SU-DHL-6 (cell line): Measurements from ENCODE around the gene SERPINH1.

Source experiments
- H2AFZ ChIP-seq: fragments of 200-600 bp; sonication (generic); 2 replicates; pipeline ENCODE4 v1.6.1; 2014; ENCODE audit warnings: low read depth, mild to moderate bottlenecking, moderate library complexity, mixed read lengths, antibody characterized with exemption, low read length; ENCODE audit not compliant: severe bottlenecking
- H3F3A ChIP-seq: fragments of 200-600 bp; shearing (Covaris generic); 2 replicates; pipeline ENCODE4 v1.6.0; 2016; ENCODE audit warnings: antibody characterized with exemption, mild to moderate bottlenecking; ENCODE audit not compliant: insufficient read depth
- H3K27ac ChIP-seq: fragments of 200-600 bp; sonication (generic); 2 replicates; pipeline ENCODE4 v1.5.1; 2016; ENCODE audit warnings: low read depth, mild to moderate bottlenecking, low read length, moderate library complexity, mixed read lengths
- H3K27me3 ChIP-seq: fragments of 200-600 bp; sonication (generic), shearing (Covaris generic); 2 replicates; pipeline ENCODE4 v1.6.0; 2014; ENCODE audit warnings: mild to moderate bottlenecking, low read length
- H3K36me3 ChIP-seq: fragments of 200-600 bp; sonication (generic); 2 replicates; pipeline ENCODE4 v1.6.1; 2014; ENCODE audit warnings: mild to moderate bottlenecking, low read length, mixed read lengths
- H3K4me2 ChIP-seq: fragments of 300-600, 200-600 bp; shearing (Covaris generic), sonication (generic); 2 replicates; pipeline ENCODE4 v1.6.0; 2014; ENCODE audit warnings: low read length, low read depth, mild to moderate bottlenecking; ENCODE audit not compliant: poor library complexity, severe bottlenecking
- H3K4me3 ChIP-seq: fragments of 200-600 bp; sonication (generic); 2 replicates; pipeline ENCODE4 v1.5.1; 2014; ENCODE audit warnings: antibody characterized with exemption, low read length, mild to moderate bottlenecking, mixed read lengths; ENCODE audit not compliant: insufficient read depth, poor library complexity, severe bottlenecking
- H3K79me2 ChIP-seq: fragments of 200-600 bp; sonication (generic); 2 replicates; pipeline ENCODE4 v1.6.1; 2014; ENCODE audit warnings: mild to moderate bottlenecking, low read length, moderate library complexity; ENCODE audit not compliant: insufficient read depth
- H3K9ac ChIP-seq: fragments of 200-600 bp; sonication (generic); 2 replicates; pipeline ENCODE4 v1.7.0; 2014; ENCODE audit warnings: mild to moderate bottlenecking, low read length
- H3K9me2 ChIP-seq: fragments of 200-600 bp; sonication (generic); replicated peaks from 2 replicates; pipeline ENCODE4 v1.6.1; 2014; ENCODE audit warnings: low read length; ENCODE audit not compliant: insufficient read depth
- H3K9me3 ChIP-seq: fragments of 200-600 bp; sonication (generic); 2 replicates; pipeline ENCODE4 v1.6.1; 2014; ENCODE audit warnings: low read length, mixed read lengths; ENCODE audit not compliant: insufficient read depth
- H4K20me1 ChIP-seq: fragments of 200-600 bp; sonication (generic); 2 replicates; pipeline ENCODE4 v1.6.1; 2014; ENCODE audit warnings: low read depth, mild to moderate bottlenecking, antibody characterized with exemption, low read length, moderate library complexity, mixed read lengths
- EZH2phosphoT487 ChIP-seq: fragments of 200-600 bp; sonication (generic), shearing (Covaris generic); conservative IDR thresholded peaks from 2 replicates; pipeline ENCODE4 v1.6.1; 2018; ENCODE audit warnings: mild to moderate bottlenecking, antibody characterized with exemption, low read length, moderate library complexity, mixed read lengths
- TF ChIP-seq, protein P1 (sequence below): fragments of 200-600 bp; sonication (generic); IDR thresholded peaks from one replicate; pipeline ENCODE4 v1.5.1; 2017; ENCODE audit warnings: antibody characterized with exemption, mild to moderate bottlenecking, low read length, moderate library complexity; ENCODE audit not compliant: insufficient read depth, poor library complexity, severe bottlenecking

SERPINH1 gene

DNA sequence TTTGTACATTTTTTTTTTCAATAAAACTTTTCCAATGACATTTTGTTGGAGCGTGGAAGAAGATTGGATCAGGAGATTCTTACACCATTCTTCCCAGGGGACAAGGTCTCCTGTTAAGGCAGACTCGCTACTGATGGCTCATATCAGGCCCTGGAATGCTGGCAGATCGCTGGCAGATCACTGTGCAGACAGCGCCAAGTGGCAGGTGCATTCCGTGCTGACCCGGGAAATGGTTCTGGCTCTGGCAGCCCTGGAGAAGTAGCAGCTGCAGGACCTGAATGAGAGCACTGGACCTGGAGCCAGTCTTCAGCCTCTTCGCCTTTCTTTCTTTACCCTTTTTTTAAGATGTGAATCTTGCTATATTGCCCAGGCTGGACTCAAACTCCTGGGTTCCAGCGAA is 10.7 kb downstream of the SERPINH1 start:
- no peak for TF ChIP-seq EZH2phosphoT487
- TF ChIP-seq, protein P1, sequence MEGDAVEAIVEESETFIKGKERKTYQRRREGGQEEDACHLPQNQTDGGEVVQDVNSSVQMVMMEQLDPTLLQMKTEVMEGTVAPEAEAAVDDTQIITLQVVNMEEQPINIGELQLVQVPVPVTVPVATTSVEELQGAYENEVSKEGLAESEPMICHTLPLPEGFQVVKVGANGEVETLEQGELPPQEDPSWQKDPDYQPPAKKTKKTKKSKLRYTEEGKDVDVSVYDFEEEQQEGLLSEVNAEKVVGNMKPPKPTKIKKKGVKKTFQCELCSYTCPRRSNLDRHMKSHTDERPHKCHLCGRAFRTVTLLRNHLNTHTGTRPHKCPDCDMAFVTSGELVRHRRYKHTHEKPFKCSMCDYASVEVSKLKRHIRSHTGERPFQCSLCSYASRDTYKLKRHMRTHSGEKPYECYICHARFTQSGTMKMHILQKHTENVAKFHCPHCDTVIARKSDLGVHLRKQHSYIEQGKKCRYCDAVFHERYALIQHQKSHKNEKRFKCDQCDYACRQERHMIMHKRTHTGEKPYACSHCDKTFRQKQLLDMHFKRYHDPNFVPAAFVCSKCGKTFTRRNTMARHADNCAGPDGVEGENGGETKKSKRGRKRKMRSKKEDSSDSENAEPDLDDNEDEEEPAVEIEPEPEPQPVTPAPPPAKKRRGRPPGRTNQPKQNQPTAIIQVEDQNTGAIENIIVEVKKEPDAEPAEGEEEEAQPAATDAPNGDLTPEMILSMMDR, result no peak
- H3K9ac ChIP-seq, result no peak overlapping the region
- H3K4me3 ChIP-seq, result no peak overlapping the region
- no peak overlapping the region for H3K4me2 ChIP-seq
- no peaks in the 10 kb centered on the region for H3K79me2 ChIP-seq
- H2AFZ ChIP-seq, result no peak overlapping the region
- no peaks in the 10 kb centered on the region for H3K9me3 ChIP-seq
- H3K36me3 ChIP-seq, result no peaks in the 10 kb centered on the region
- H3K27me3 ChIP-seq, result no peaks in the 10 kb centered on the region
- no peak overlapping the region for H3K27ac ChIP-seq
- H3K9me2 ChIP-seq, result no peaks in the 10 kb centered on the region
- H3F3A ChIP-seq, result no peaks in the 10 kb centered on the region
- H4K20me1 ChIP-seq, result no peaks in the 10 kb centered on the region

DNA sequence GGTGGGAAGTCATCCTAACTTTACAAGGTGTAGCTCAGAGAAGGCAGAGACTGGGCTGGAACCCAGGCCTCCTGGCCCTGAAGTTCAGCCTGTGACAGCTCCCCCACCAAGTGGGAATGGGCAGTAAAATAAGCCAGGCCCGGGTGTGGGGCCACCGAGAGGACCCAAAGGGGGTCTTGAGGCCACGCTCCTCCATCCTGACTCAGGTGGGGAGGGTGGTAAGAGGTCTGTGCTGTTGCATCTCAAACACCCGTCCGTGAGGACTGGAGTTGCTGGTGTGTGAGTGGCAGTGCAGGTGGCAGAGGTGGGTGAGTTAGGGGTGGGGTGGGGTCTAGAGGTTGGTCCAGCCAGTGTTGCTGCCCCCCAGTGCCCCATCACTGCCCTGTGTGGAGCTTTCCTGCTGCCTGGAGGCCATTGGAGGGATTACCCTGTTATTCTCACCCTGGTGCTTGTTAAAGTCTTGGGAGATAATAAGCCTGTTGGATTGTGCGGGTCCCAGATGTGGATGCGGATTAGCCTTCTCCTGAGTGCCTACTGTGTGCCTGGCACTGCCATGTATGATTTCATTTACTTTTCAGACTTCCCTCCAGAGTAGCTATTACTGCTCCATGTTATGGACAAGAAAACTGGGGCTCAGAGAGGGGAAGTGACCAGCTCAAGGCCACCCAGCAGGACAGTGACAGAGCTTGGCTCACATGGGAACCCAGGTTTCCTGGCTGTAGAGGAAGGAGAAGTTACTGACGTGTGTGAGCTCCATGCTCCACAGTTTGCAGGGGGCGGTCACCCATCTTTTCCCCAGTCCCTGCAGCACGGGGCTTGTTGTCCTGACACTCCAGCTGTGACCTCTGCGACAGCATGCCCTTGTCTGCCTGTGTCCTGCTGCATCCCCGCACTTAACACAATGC is 12.9 kb downstream of the SERPINH1 start:
- Histone ChIP-seq H3K79me2 (no peaks in the 10 kb centered on the region), H3K4me2 (no peak overlapping the region), H2AFZ (no peak overlapping the region), H3K9me2 (no peaks in the 10 kb centered on the region), H4K20me1 (no peaks in the 10 kb centered on the region), H3K27me3 (no peaks in the 10 kb centered on the region), H3F3A (no peaks in the 10 kb centered on the region), H3K36me3 (no peaks in the 10 kb centered on the region), H3K9me3 (no peaks in the 10 kb centered on the region), H3K4me3 (no peak overlapping the region), H3K27ac (no peak overlapping the region), H3K9ac (no peak overlapping the region)
- TF ChIP-seq, protein P1, result no peak
- TF ChIP-seq EZH2phosphoT487, result no peak

- no peaks in the 10 kb centered on the region for H3K36me3 ChIP-seq
- TF ChIP-seq EZH2phosphoT487, result no peak
- TF ChIP-seq, protein P1, result no peak
- H2AFZ ChIP-seq, result no peak overlapping the region
- H3F3A ChIP-seq, result no peaks in the 10 kb centered on the region
- H3K79me2 ChIP-seq, result no peaks in the 10 kb centered on the region
- H3K4me3 ChIP-seq, result no peak overlapping the region
- H3K9me2 ChIP-seq, result no peaks in the 10 kb centered on the region
- H4K20me1 ChIP-seq, result no peaks in the 10 kb centered on the region
- H3K9me3 ChIP-seq, result no peaks in the 10 kb centered on the region
- H3K4me2 ChIP-seq, result no peak overlapping the region
- no peak overlapping the region for H3K27ac ChIP-seq
- no peak overlapping the region for H3K9ac ChIP-seq
- no peaks in the 10 kb centered on the region for H3K27me3 ChIP-seq
Observed at GRCh38 chr11:75576017-75576416, 14.0 kb downstream of the SERPINH1 start.
